HG03521 (cell line): ENCODE measurements around the gene BTF3L4.
"Not testable (repeated sequence)": the region's sequence is repeated elsewhere in the genome, so short reads cannot be mapped to it uniquely, and the experiment has no call there.

Experiments
- ATAC-seq: cut with Tn5 transposase; IDR thresholded peaks from one replicate; pipeline ENCODE4 v1.9.1; 2021; ENCODE audit warnings: mild to moderate bottlenecking, moderate library complexity; ENCODE audit not compliant: unreplicated experiment

BTF3L4 gene

GRCh38 chr1:52055066-52055865 is 829 bp upstream of the BTF3L4 start, which contains the start of gene TXNDC12:
TSS of gene TXNDC12 (minus strand) at chr1:52055191. CDS start at chr1:52055096, 95 bp downstream.
- ATAC-seq: peak; percentile 30

GRCh38 chr1:52055866-52056162 is 281 bp upstream of the BTF3L4 start:
- no peak for ATAC-seq

GRCh38 chr1:52056937-52057231 is 789 bp downstream of the BTF3L4 start:
- no peak for ATAC-seq

GRCh38 chr1:52057255-52057654 is 1.2 kb downstream of the BTF3L4 start:
- no peak for ATAC-seq

GRCh38 chr1:52057876-52058415 is 1.9 kb downstream of the BTF3L4 start:
- no peak for ATAC-seq

- no peak for ATAC-seq
Measured at GRCh38 chr1:52059321-52059720, 3.2 kb downstream of the BTF3L4 start.

- ATAC-seq: no peak
Measured at GRCh38 chr1:52059888-52060287, 3.8 kb downstream of the BTF3L4 start.

- ATAC-seq: no peak
Measured at GRCh38 chr1:52060822-52061221, 4.7 kb downstream of the BTF3L4 start.

- no peak for ATAC-seq
Measured at GRCh38 chr1:52063192-52063591, 7.1 kb downstream of the BTF3L4 start.

- ATAC-seq: no peak
Measured at GRCh38 chr1:52070704-52071103, 14.6 kb downstream of the BTF3L4 start.

- ATAC-seq: no peak
Measured at GRCh38 chr1:52072291-52072690, 16.2 kb downstream of the BTF3L4 start.

GRCh38 chr1:52077277-52077676 is 21.2 kb downstream of the BTF3L4 start:
- ATAC-seq: not testable (repeated sequence)

- no peak for ATAC-seq
Measured at GRCh38 chr1:52080014-52080415, 23.9 kb downstream of the BTF3L4 start.

GRCh38 chr1:52087892-52088291 is 31.8 kb downstream of the BTF3L4 start:
- not testable (repeated sequence) for ATAC-seq

- ATAC-seq: not testable (repeated sequence)
Measured at GRCh38 chr1:52094300-52094699, 38.2 kb downstream of the BTF3L4 start.

GRCh38 chr1:52096216-52096615 is 40.1 kb downstream of the BTF3L4 start:
- ATAC-seq: no peak

GRCh38 chr1:52098139-52098871 is 42.2 kb downstream of the BTF3L4 start:
- no peak for ATAC-seq

- no peak for ATAC-seq
Measured at GRCh38 chr1:52102336-52103013, 46.4 kb downstream of the BTF3L4 start.

- no peak for ATAC-seq
Measured at GRCh38 chr1:52111492-52111891, 55.4 kb downstream of the BTF3L4 start.

GRCh38 chr1:52112489-52112888 is 56.4 kb downstream of the BTF3L4 start:
- no peak for ATAC-seq

- no peak for ATAC-seq
Measured at GRCh38 chr1:52119301-52120079, 63.4 kb downstream of the BTF3L4 start.
